Keratinocyte (primary cell): ENCODE data around the gene LUC7L3. TPM values are rescaled to one million over a fixed set of nuclear protein-coding genes. Genes with fewer than 3 reads are reported as not detected.

ENCODE experiments used
- DNase-seq: peaks from one replicate; pipeline ENCODE4 v3.0.0-alpha.2; 2011; ENCODE audit warnings: low read depth, missing footprints, low spot score
- FAIRE-seq: peaks from 2 replicates; lab custom pipeline; 2011; peaks lifted over from hg19 to GRCh38; lab: Jason Lieb, UNC
- H2AFZ ChIP-seq: 2 replicates; pipeline ENCODE4 v1.6.0; 2012; ENCODE audit warnings: low read length, control low read depth, inconsistent platforms; ENCODE audit not compliant: control insufficient read depth
- H3K27ac ChIP-seq: 2 replicates; pipeline ENCODE4 v1.5.1; 2011; ENCODE audit warnings: low read length; ENCODE audit not compliant: control insufficient read depth, insufficient read depth
- H3K27me3 ChIP-seq: 3 replicates; pipeline ENCODE4 v1.6.0; 2011; ENCODE audit warnings: low read length; ENCODE audit not compliant: control insufficient read depth, insufficient read depth; ENCODE audit errors: extremely low read depth
- H3K36me3 ChIP-seq, 2 experiments: 2 replicates in 1 of 2; 3 replicates in 1 of 2; pipeline ENCODE4 v1.5.1; 2011; ENCODE audit warnings: low read length in 2 of 2, mild to moderate bottlenecking in 1 of 2; ENCODE audit not compliant: control insufficient read depth in 2 of 2, insufficient read depth in 2 of 2; ENCODE audit errors: extremely low read depth in 1 of 2
- H3K4me1 ChIP-seq: 3 replicates; pipeline ENCODE4 v1.5.1; 2011; ENCODE audit warnings: low read length; ENCODE audit not compliant: control insufficient read depth, insufficient read depth; ENCODE audit errors: extremely low read depth
- H3K4me2 ChIP-seq: 3 replicates; pipeline ENCODE4 v1.6.0; 2011; ENCODE audit warnings: low read depth, low read length; ENCODE audit not compliant: control insufficient read depth, insufficient read depth; ENCODE audit errors: extremely low read depth
- H3K4me3 ChIP-seq, 3 experiments: fragments of 200-600 bp in 1 of 3; sonication (generic) in 1 of 3; 2 replicates in 2 of 3; 3 replicates in 1 of 3; pipeline ENCODE4 v1.5.1; 2011 to 2016; ENCODE audit warnings: low read length in 3 of 3, mild to moderate bottlenecking in 3 of 3, control low read depth in 2 of 3, inconsistent platforms in 1 of 3, low read depth in 1 of 3, mixed read lengths in 1 of 3, mixed run types in 1 of 3, moderate library complexity in 1 of 3; ENCODE audit not compliant: control insufficient read depth in 2 of 3, insufficient read depth in 2 of 3; ENCODE audit errors: extremely low read depth in 1 of 3
- H3K79me2 ChIP-seq: 2 replicates; pipeline ENCODE4 v1.6.0; 2012; ENCODE audit warnings: low read length; ENCODE audit not compliant: control insufficient read depth, insufficient read depth
- H3K9ac ChIP-seq: 3 replicates; pipeline ENCODE4 v1.6.0; 2011; ENCODE audit warnings: low read length; ENCODE audit not compliant: control insufficient read depth, insufficient read depth; ENCODE audit errors: extremely low read depth
- H3K9me1 ChIP-seq: 3 replicates; pipeline ENCODE4 v1.6.0; 2011; ENCODE audit warnings: low read length; ENCODE audit not compliant: control insufficient read depth, insufficient read depth; ENCODE audit errors: extremely low read depth
- H3K9me3 ChIP-seq: 2 replicates; pipeline ENCODE4 v1.5.1; 2012; ENCODE audit warnings: low read depth, low read length; ENCODE audit not compliant: control insufficient read depth
- H4K20me1 ChIP-seq: 3 replicates; pipeline ENCODE4 v1.6.0; 2011; ENCODE audit warnings: low read length; ENCODE audit not compliant: control insufficient read depth, insufficient read depth; ENCODE audit errors: extremely low read depth
- EZH2 ChIP-seq: IDR thresholded peaks from one replicate; pipeline ENCODE4 v1.6.1; 2012; ENCODE audit warnings: inconsistent platforms, mild to moderate bottlenecking, low read length, moderate library complexity
- dilution Hi-C: fragments of 300-500 bp; cut with MboI; formaldehyde crosslinking; loops from one replicate; pipeline ENCODE4 v1.7.0; 2020; ENCODE audit warnings: low sequenced_read_pairs; ENCODE audit not compliant: extremely low pct_ligation_motif_present
- polyA plus RNA-seq, 5 experiments: library from polyadenylated mRNA; depleted of rRNA in 3 of 5; stranded (reverse) in 3 of 5; stranded (forward) in 1 of 5; unstranded in 1 of 5; fragments of >200 nt; gene quantifications; 1 replicate in 1 of 5; 2 replicates in 3 of 5; 3 replicates in 1 of 5; pipeline versions ENCODE4 v1.2.1 to v1.2.3, GENCODE V29; 2011 to 2012; ENCODE audit warnings: missing spikeins in 2 of 5, low read depth in 1 of 5, low replicate concordance in 1 of 5
- TF ChIP-seq, protein P1 (sequence below), 3 experiments: IDR thresholded peaks in 1 of 3; conservative IDR thresholded peaks in 1 of 3; optimal IDR thresholded peaks in 1 of 3; 2 replicates in 2 of 3; 3 replicates in 1 of 3; pipeline versions ENCODE3 to v1.5.1; 2011; ENCODE audit warnings: low read length in 3 of 3, mild to moderate bottlenecking in 3 of 3, moderate library complexity in 2 of 3, control low read depth in 1 of 3, inconsistent platforms in 1 of 3; ENCODE audit not compliant: insufficient read depth in 2 of 3; ENCODE audit errors: extremely low read depth in 1 of 3

Gene LUC7L3
- polyA plus RNA-seq, 1 donor (not counting 4 experiments of a cell fraction or from before 2014, with no cell fraction given), result 92.4 TPM

DNA sequence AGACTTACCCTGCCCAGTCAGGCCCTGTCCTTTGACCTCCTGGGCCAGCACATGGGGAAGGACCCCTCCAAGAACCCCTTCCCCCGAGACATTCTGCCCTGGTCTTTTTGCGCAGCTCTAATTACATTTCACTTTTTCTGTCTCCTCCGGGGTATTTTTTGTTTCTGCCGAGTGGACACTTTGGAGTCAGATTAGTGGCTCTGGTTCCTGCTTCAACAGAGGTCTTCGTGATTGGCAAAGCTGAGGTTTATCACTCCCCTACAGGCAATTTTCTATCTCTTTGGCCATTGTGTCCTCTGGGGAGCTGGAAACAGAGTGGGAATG, 35.2 kb upstream of the LUC7L3 start:
- Histone ChIP-seq H3K9ac (no peak overlapping the region), H3K4me2 (no peak overlapping the region)
- DNase-seq, result no peak

GRCh38 chr17:50684612-50685333, 34.6 kb upstream of the LUC7L3 start:
- TF ChIP-seq, protein P1, sequence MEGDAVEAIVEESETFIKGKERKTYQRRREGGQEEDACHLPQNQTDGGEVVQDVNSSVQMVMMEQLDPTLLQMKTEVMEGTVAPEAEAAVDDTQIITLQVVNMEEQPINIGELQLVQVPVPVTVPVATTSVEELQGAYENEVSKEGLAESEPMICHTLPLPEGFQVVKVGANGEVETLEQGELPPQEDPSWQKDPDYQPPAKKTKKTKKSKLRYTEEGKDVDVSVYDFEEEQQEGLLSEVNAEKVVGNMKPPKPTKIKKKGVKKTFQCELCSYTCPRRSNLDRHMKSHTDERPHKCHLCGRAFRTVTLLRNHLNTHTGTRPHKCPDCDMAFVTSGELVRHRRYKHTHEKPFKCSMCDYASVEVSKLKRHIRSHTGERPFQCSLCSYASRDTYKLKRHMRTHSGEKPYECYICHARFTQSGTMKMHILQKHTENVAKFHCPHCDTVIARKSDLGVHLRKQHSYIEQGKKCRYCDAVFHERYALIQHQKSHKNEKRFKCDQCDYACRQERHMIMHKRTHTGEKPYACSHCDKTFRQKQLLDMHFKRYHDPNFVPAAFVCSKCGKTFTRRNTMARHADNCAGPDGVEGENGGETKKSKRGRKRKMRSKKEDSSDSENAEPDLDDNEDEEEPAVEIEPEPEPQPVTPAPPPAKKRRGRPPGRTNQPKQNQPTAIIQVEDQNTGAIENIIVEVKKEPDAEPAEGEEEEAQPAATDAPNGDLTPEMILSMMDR (optimal IDR thresholded peaks at IDR 0.05 in 1 of 3, IDR thresholded peaks at IDR 0.05 in 1 of 3, conservative IDR thresholded peaks at IDR 0.05 in 1 of 3; ENCODE audit: extremely low read depth in 1 of 3, insufficient read depth in 2 of 3, low read length in 3 of 3), result no peak
- TF ChIP-seq EZH2, result no peak
- DNase-seq (no peak), FAIRE-seq (no peak)
- H3K4me3 ChIP-seq, result no peak overlapping the region
- H3K9ac ChIP-seq, result no peak overlapping the region
- no peak overlapping the region for H3K27ac ChIP-seq
- H2AFZ ChIP-seq, result no peak overlapping the region
- H3K4me2 ChIP-seq, result no peak overlapping the region
- no peaks in the 10 kb centered on the region for H3K79me2 ChIP-seq
- no peaks in the 10 kb centered on the region for H3K27me3 ChIP-seq
- peaks cover 7 to 17% of the 10 kb centered on the region in 2 experiments for H3K36me3 ChIP-seq
- no peaks in the 10 kb centered on the region for H3K9me3 ChIP-seq
- H3K4me1 ChIP-seq, result peaks cover 21% of the 10 kb centered on the region
- H3K9me1 ChIP-seq, result no peaks in the 10 kb centered on the region
- no peaks in the 10 kb centered on the region for H4K20me1 ChIP-seq
- dilution Hi-C loops, result no loop called here

More for the DNA sequence above, 35.2 kb upstream of the LUC7L3 start:
- TF ChIP-seq EZH2, result no peak
- TF ChIP-seq, protein P1 (optimal IDR thresholded peaks at IDR 0.05 in 1 of 3, IDR thresholded peaks at IDR 0.05 in 1 of 3, conservative IDR thresholded peaks at IDR 0.05 in 1 of 3; ENCODE audit: extremely low read depth in 1 of 3, insufficient read depth in 2 of 3, low read length in 3 of 3), result no peak
- Histone ChIP-seq H4K20me1 (no peaks in the 10 kb centered on the region), H3K4me1 (peaks cover 16% of the 10 kb centered on the region), H3K36me3 (peaks cover 8 to 21% of the 10 kb centered on the region in 2 experiments), H3K9me3 (no peaks in the 10 kb centered on the region), H3K27ac (no peak overlapping the region), H3K4me3 (no peak overlapping the region), H3K79me2 (no peaks in the 10 kb centered on the region), H2AFZ (no peak overlapping the region), H3K9me1 (no peaks in the 10 kb centered on the region), H3K27me3 (no peaks in the 10 kb centered on the region)
- dilution Hi-C loops, result no loop called here
- no peak for FAIRE-seq
